Measurements from ENCODE around the gene PRR23E.

- TF ChIP-seq CTCF (IDR thresholded peaks at IDR 0.05) (no peak), POLR2A (IDR thresholded peaks at IDR 0.05) (no peak)
Measured at GRCh38 chr3:127220497-127220896, 27.6 kb downstream of the PRR23E start.
